Brain microvascular endothelial cell (primary cell): Measurements from ENCODE around the gene CCDC63.

Experiments
- DNase-seq: peaks from one replicate; pipeline ENCODE4 v3.0.0-alpha.2; 2020
- H3K27ac ChIP-seq: fragments of 250-450 bp; sonication (Bioruptor Pico); 2 replicates; pipeline ENCODE4 v1.5.1; 2020; ENCODE audit warnings: mild to moderate bottlenecking, moderate library complexity
- H3K27me3 ChIP-seq: fragments of 250-450 bp; sonication (Bioruptor Pico); replicated peaks from 2 replicates; pipeline ENCODE4 v1.5.1; 2020; ENCODE audit warnings: mild to moderate bottlenecking
- H3K36me3 ChIP-seq: fragments of 250-450 bp; sonication (Bioruptor Pico); replicated peaks from 2 replicates; pipeline ENCODE4 v1.5.1; 2020; ENCODE audit warnings: mild to moderate bottlenecking
- H3K4me3 ChIP-seq: 2 replicates; pipeline ENCODE4 v1.5.1; 2011; ENCODE audit warnings: low read depth, mild to moderate bottlenecking, control low read depth, low read length, moderate library complexity
- CTCF ChIP-seq: IDR thresholded peaks from 2 replicates; pipeline ENCODE4 v1.5.1; 2011; ENCODE audit warnings: low read depth, mild to moderate bottlenecking, moderate library complexity, low read length, control low read depth, inconsistent platforms; ENCODE audit errors: missing control alignments
- in situ Hi-C: cut with HindIII; loops from 2 replicates; pipeline ENCODE4 v1.10.0; 2017; ENCODE audit warnings: low sequenced_read_pairs, low pct_ligation_motif_present

CCDC63 gene

GRCh38 chr12:110819150-110819549, 27.6 kb upstream of the CCDC63 start:
- H3K4me3 ChIP-seq: no peak overlapping the region
- H3K36me3 ChIP-seq: no peaks in the 10 kb centered on the region
- H3K27ac ChIP-seq: no peak overlapping the region
- DNase-seq: no peak
- H3K27me3 ChIP-seq: no peaks in the 10 kb centered on the region
- in situ Hi-C loops: no loop called here
- no peak for TF ChIP-seq CTCF

GRCh38 chr12:110819646-110820045, 27.1 kb upstream of the CCDC63 start:
- no peak for TF ChIP-seq CTCF
- in situ Hi-C loops: no loop called here
- Histone ChIP-seq H3K4me3 (no peak overlapping the region), H3K27me3 (no peaks in the 10 kb centered on the region), H3K27ac (no peak overlapping the region), H3K36me3 (no peaks in the 10 kb centered on the region)
- no peak for DNase-seq

GRCh38 chr12:110821917-110822316, 24.9 kb upstream of the CCDC63 start:
- H3K4me3 ChIP-seq: no peak overlapping the region
- no peak for DNase-seq
- H3K27ac ChIP-seq: no peak overlapping the region
- H3K27me3 ChIP-seq: no peaks in the 10 kb centered on the region
- no peak for TF ChIP-seq CTCF
- in situ Hi-C loops: no loop called here
- no peaks in the 10 kb centered on the region for H3K36me3 ChIP-seq

GRCh38 chr12:110822821-110823415, 23.9 kb upstream of the CCDC63 start:
- Histone ChIP-seq H3K27ac (no peak overlapping the region), H3K27me3 (no peaks in the 10 kb centered on the region), H3K4me3 (no peak overlapping the region), H3K36me3 (no peaks in the 10 kb centered on the region)
- no peak for TF ChIP-seq CTCF
- DNase-seq: no peak
- in situ Hi-C loops: no loop called here

- Histone ChIP-seq H3K27me3 (no peaks in the 10 kb centered on the region), H3K4me3 (no peak overlapping the region), H3K36me3 (no peaks in the 10 kb centered on the region), H3K27ac (no peak overlapping the region)
- in situ Hi-C loops: no loop called here
- DNase-seq: no peak
- no peak for TF ChIP-seq CTCF
Observed at GRCh38 chr12:110824342-110824741, 22.4 kb upstream of the CCDC63 start.

- TF ChIP-seq CTCF: no peak
- no peak overlapping the region for H3K27ac ChIP-seq
- no peaks in the 10 kb centered on the region for H3K36me3 ChIP-seq
- DNase-seq: no peak
- H3K4me3 ChIP-seq: no peak overlapping the region
- in situ Hi-C loops: no loop called here
- no peaks in the 10 kb centered on the region for H3K27me3 ChIP-seq
Observed at GRCh38 chr12:110825530-110825929, 21.3 kb upstream of the CCDC63 start.
